Astrocyte (in vitro differentiated cells and primary cell): ENCODE measurements around the gene TTC23. TPM values are rescaled to one million over a fixed set of nuclear protein-coding genes. Genes with fewer than 3 reads are reported as not detected.

ENCODE experiments used
- DNase-seq: peaks from one replicate; pipeline ENCODE4 v3.0.0-alpha.2; 2010; ENCODE audit warnings: low read depth
- FAIRE-seq: peaks from 2 replicates; lab custom pipeline; 2011; peaks lifted over from hg19 to GRCh38; lab: Jason Lieb, UNC
- H2AFZ ChIP-seq: 2 replicates; pipeline ENCODE4 v1.6.0; 2012; ENCODE audit warnings: low read depth, low read length, inconsistent platforms
- H3K27ac ChIP-seq: 2 replicates; pipeline ENCODE4 v1.5.1; 2011; ENCODE audit warnings: low read depth, low read length, inconsistent platforms
- H3K27me3 ChIP-seq: 2 replicates; pipeline ENCODE4 v1.6.0; 2011; ENCODE audit warnings: low read length, inconsistent platforms; ENCODE audit not compliant: insufficient read depth
- H3K36me3 ChIP-seq: 2 replicates; pipeline ENCODE4 v1.5.1; 2011; ENCODE audit warnings: low read length, inconsistent platforms; ENCODE audit not compliant: insufficient read depth
- H3K4me1 ChIP-seq: 2 replicates; pipeline ENCODE4 v1.5.1; 2011; ENCODE audit warnings: low read length, inconsistent platforms; ENCODE audit not compliant: insufficient read depth
- H3K4me2 ChIP-seq: 2 replicates; pipeline ENCODE4 v1.6.0; 2012; ENCODE audit warnings: low read length, inconsistent platforms
- H3K4me3 ChIP-seq: 2 replicates; pipeline ENCODE4 v1.5.1; 2011; ENCODE audit warnings: low read depth, mild to moderate bottlenecking, low read length, inconsistent platforms; ENCODE audit not compliant: insufficient read depth
- H3K79me2 ChIP-seq: 2 replicates; pipeline ENCODE4 v1.6.0; 2012; ENCODE audit warnings: mild to moderate bottlenecking, low read length, inconsistent platforms; ENCODE audit not compliant: insufficient read depth
- H3K9ac ChIP-seq: 2 replicates; pipeline ENCODE4 v1.6.0; 2012; ENCODE audit warnings: mild to moderate bottlenecking, low read length, inconsistent platforms
- H3K9me3 ChIP-seq: 2 replicates; pipeline ENCODE4 v1.5.1; 2012; ENCODE audit warnings: low read depth, mild to moderate bottlenecking, low read length, inconsistent platforms; ENCODE audit not compliant: insufficient read depth
- H4K20me1 ChIP-seq: 2 replicates; pipeline ENCODE4 v1.6.0; 2012; ENCODE audit warnings: low read length, inconsistent platforms; ENCODE audit not compliant: insufficient read depth
- H3K27ac Mint-ChIP-seq: one replicate; pipeline ENCODE4 v1.8.0; 2021; ENCODE audit warnings: mild to moderate bottlenecking, mixed read lengths; ENCODE audit not compliant: unreplicated experiment
- H3K27me3 Mint-ChIP-seq: one replicate; pipeline ENCODE4 v1.8.0; 2021; ENCODE audit warnings: low read depth, mixed read lengths; ENCODE audit not compliant: unreplicated experiment
- H3K36me3 Mint-ChIP-seq: one replicate; pipeline ENCODE4 v1.8.0; 2021; ENCODE audit warnings: low read depth, mixed read lengths; ENCODE audit not compliant: unreplicated experiment
- H3K4me1 Mint-ChIP-seq: one replicate; pipeline ENCODE4 v1.8.0; 2021; ENCODE audit warnings: low read depth, mixed read lengths; ENCODE audit not compliant: unreplicated experiment
- H3K4me3 Mint-ChIP-seq: one replicate; pipeline ENCODE4 v1.8.0; 2021; ENCODE audit warnings: mild to moderate bottlenecking, moderate library complexity, mixed read lengths; ENCODE audit not compliant: unreplicated experiment
- H3K9me3 Mint-ChIP-seq: one replicate; pipeline ENCODE4 v1.8.0; 2021; ENCODE audit warnings: mild to moderate bottlenecking, mixed read lengths; ENCODE audit not compliant: unreplicated experiment
- EZH2 ChIP-seq: IDR thresholded peaks from 2 replicates; pipeline ENCODE4 v1.6.1; 2012; ENCODE audit warnings: mild to moderate bottlenecking, low read length, inconsistent platforms; ENCODE audit not compliant: insufficient read depth
- total RNA-seq: library from RNA; stranded (reverse); gene quantifications from 2 replicates; pipeline ENCODE4 v1.2.1, GENCODE V29; 2021
- TF ChIP-seq, protein P1 (sequence below): IDR thresholded peaks from 2 replicates; pipeline ENCODE4 v1.5.1; 2011; ENCODE audit warnings: low read depth, mild to moderate bottlenecking, inconsistent platforms, low read length, moderate library complexity; ENCODE audit not compliant: insufficient read depth

The TTC23 gene
- total RNA-seq, 1 donor from 2014 or later: 20.2 TPM

DNA sequence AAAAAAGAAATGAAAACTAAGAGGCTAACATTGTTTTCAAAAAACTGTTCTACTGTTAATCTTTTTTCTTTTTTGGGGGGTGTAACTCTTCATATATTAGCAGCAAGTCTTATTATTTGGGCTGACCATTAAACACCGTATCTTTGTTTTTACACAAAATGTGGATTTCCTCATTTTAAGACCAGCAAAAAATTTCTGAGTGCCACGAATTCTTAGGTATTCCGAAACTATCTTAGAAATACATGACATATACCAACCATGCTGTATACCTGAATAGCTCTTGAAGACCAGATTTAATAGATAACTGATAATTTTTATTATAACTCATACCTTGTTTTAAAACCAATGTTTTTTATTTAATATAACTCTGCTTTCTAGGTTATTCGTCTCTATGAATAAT lies 620 bp upstream of the TTC23 start:
- Histone ChIP-seq H3K27ac (peak overlapping the region; percentile 90), H3K79me2 (peaks cover 28% of the 10 kb centered on the region)
- H3K27me3 Mint-ChIP-seq: no peaks in the 10 kb centered on the region

GRCh38 chr15:99248000-99248715 lies 1.2 kb downstream of the TTC23 start:
- no peaks in the 10 kb centered on the region for H3K27me3 ChIP-seq
- Mint-ChIP-seq H3K4me1 (peaks cover 10% of the 10 kb centered on the region), H3K4me3 (no peak overlapping the region), H3K9me3 (no peaks in the 10 kb centered on the region), H3K27ac (no peak overlapping the region), H3K36me3 (no peaks in the 10 kb centered on the region), H3K27me3 (no peaks in the 10 kb centered on the region)
- DNase-seq: no peak
- H3K4me2 ChIP-seq: peak overlapping the region; percentile 90
- no peaks in the 10 kb centered on the region for H3K9me3 ChIP-seq
- no peak for FAIRE-seq
- H3K4me1 ChIP-seq: peaks cover 19% of the 10 kb centered on the region
- peaks cover 44% of the 10 kb centered on the region for H3K79me2 ChIP-seq
- H2AFZ ChIP-seq: no peak overlapping the region
- TF ChIP-seq, protein P1, sequence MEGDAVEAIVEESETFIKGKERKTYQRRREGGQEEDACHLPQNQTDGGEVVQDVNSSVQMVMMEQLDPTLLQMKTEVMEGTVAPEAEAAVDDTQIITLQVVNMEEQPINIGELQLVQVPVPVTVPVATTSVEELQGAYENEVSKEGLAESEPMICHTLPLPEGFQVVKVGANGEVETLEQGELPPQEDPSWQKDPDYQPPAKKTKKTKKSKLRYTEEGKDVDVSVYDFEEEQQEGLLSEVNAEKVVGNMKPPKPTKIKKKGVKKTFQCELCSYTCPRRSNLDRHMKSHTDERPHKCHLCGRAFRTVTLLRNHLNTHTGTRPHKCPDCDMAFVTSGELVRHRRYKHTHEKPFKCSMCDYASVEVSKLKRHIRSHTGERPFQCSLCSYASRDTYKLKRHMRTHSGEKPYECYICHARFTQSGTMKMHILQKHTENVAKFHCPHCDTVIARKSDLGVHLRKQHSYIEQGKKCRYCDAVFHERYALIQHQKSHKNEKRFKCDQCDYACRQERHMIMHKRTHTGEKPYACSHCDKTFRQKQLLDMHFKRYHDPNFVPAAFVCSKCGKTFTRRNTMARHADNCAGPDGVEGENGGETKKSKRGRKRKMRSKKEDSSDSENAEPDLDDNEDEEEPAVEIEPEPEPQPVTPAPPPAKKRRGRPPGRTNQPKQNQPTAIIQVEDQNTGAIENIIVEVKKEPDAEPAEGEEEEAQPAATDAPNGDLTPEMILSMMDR: no peak
- TF ChIP-seq EZH2: no peak
- H4K20me1 ChIP-seq: no peaks in the 10 kb centered on the region
- peak overlapping the region; percentile 97 for H3K9ac ChIP-seq
- no peak overlapping the region for H3K27ac ChIP-seq
- peak overlapping the region; percentile 99 for H3K4me3 ChIP-seq
- no peaks in the 10 kb centered on the region for H3K36me3 ChIP-seq

More for the DNA sequence above, 620 bp upstream of the TTC23 start:
- no peak overlapping the region for H3K27ac Mint-ChIP-seq
- no peaks in the 10 kb centered on the region for H3K36me3 Mint-ChIP-seq
- H4K20me1 ChIP-seq: no peaks in the 10 kb centered on the region
- no peaks in the 10 kb centered on the region for H3K36me3 ChIP-seq
- FAIRE-seq (no peak), DNase-seq (no peak)
- peaks cover 28% of the 10 kb centered on the region for H3K4me1 ChIP-seq
- peak overlapping the region; percentile 98 for H3K9ac ChIP-seq
- H3K4me3 Mint-ChIP-seq: no peak overlapping the region
- peak overlapping the region; percentile 99 for H3K4me3 ChIP-seq
- H2AFZ ChIP-seq: no peak overlapping the region
- no peaks in the 10 kb centered on the region for H3K9me3 Mint-ChIP-seq
- peaks cover 24% of the 10 kb centered on the region for H3K4me1 Mint-ChIP-seq
- no peak for TF ChIP-seq EZH2
- TF ChIP-seq, protein P1: no peak
- H3K4me2 ChIP-seq: peak overlapping the region; percentile 90
- no peaks in the 10 kb centered on the region for H3K27me3 ChIP-seq
- no peaks in the 10 kb centered on the region for H3K9me3 ChIP-seq

GRCh38 chr15:99247062-99247461 lies 2.3 kb downstream of the TTC23 start:
- H3K4me3 ChIP-seq: no peak overlapping the region
- no peak for DNase-seq
- Mint-ChIP-seq H3K36me3 (no peaks in the 10 kb centered on the region), H3K27ac (no peak overlapping the region), H3K9me3 (no peaks in the 10 kb centered on the region), H3K4me1 (peaks cover 3% of the 10 kb centered on the region), H3K27me3 (no peaks in the 10 kb centered on the region), H3K4me3 (no peak overlapping the region)
- no peak for TF ChIP-seq EZH2
- TF ChIP-seq, protein P1: no peak
- H3K36me3 ChIP-seq: no peaks in the 10 kb centered on the region
- no peaks in the 10 kb centered on the region for H3K9me3 ChIP-seq
- H3K79me2 ChIP-seq: peaks cover 52% of the 10 kb centered on the region
- no peaks in the 10 kb centered on the region for H4K20me1 ChIP-seq
- no peak for FAIRE-seq
- H3K27me3 ChIP-seq: no peaks in the 10 kb centered on the region
- H3K27ac ChIP-seq: no peak overlapping the region
- peaks cover 17% of the 10 kb centered on the region for H3K4me1 ChIP-seq
- H3K4me2 ChIP-seq: no peak overlapping the region
- H3K9ac ChIP-seq: no peak overlapping the region
- no peak overlapping the region for H2AFZ ChIP-seq
